Nephron (organoid): Measurements from ENCODE around the gene MAP3K2.

Source experiments
- H3K27ac Mint-ChIP-seq, 3 experiments: 2 replicates each; pipeline ENCODE4 v1.8.0; 2020; ENCODE audit warnings: mixed read lengths in 3 of 3, mild to moderate bottlenecking in 2 of 3, moderate library complexity in 1 of 3
- H3K27me3 Mint-ChIP-seq: 2 replicates; pipeline ENCODE4 v1.8.0; 2021; ENCODE audit warnings: low read depth, mild to moderate bottlenecking, moderate library complexity, mixed read lengths
- H3K36me3 Mint-ChIP-seq: 2 replicates; pipeline ENCODE4 v1.8.0; 2020; ENCODE audit warnings: low read depth, mixed read lengths
- H3K4me1 Mint-ChIP-seq: 2 replicates; pipeline ENCODE4 v1.8.0; 2020; ENCODE audit warnings: mixed read lengths
- H3K4me3 Mint-ChIP-seq, 3 experiments: 2 replicates each; pipeline ENCODE4 v1.8.0; 2020; ENCODE audit warnings: mild to moderate bottlenecking in 3 of 3, mixed read lengths in 3 of 3, moderate library complexity in 2 of 3
- H3K9me3 Mint-ChIP-seq: 2 replicates; pipeline ENCODE4 v1.8.0; 2020; ENCODE audit warnings: mixed read lengths
- CTCF ChIP-seq, 3 experiments: fragments of 200-600 bp; sonication (generic); IDR thresholded peaks; one replicate each; pipeline ENCODE4 v1.5.0; 2021; ENCODE audit warnings: antibody characterized with exemption in 3 of 3; ENCODE audit not compliant: unreplicated experiment in 3 of 3

The MAP3K2 gene

GRCh38 chr2:127314193-127314988, 73.4 kb downstream of the MAP3K2 start:
- H3K27ac Mint-ChIP-seq: no peak overlapping the region
- H3K36me3 Mint-ChIP-seq: peaks cover 62% of the 10 kb centered on the region

GRCh38 chr2:127313406-127313805, 74.4 kb downstream of the MAP3K2 start:
- no peak for TF ChIP-seq CTCF (IDR thresholded peaks at IDR 0.05; ENCODE audit: unreplicated experiment in 3 of 3)
- Mint-ChIP-seq H3K27me3 (no peaks in the 10 kb centered on the region), H3K4me1 (no peaks in the 10 kb centered on the region), H3K9me3 (no peaks in the 10 kb centered on the region), H3K4me3 (no peak overlapping the region), H3K36me3 (peaks cover 57% of the 10 kb centered on the region), H3K27ac (no peak overlapping the region)

More at GRCh38 chr2:127314193-127314988, 73.4 kb downstream of the MAP3K2 start:
- Mint-ChIP-seq H3K27me3 (no peaks in the 10 kb centered on the region), H3K4me1 (no peaks in the 10 kb centered on the region), H3K4me3 (no peak overlapping the region), H3K9me3 (no peaks in the 10 kb centered on the region)
- TF ChIP-seq CTCF (IDR thresholded peaks at IDR 0.05; ENCODE audit: unreplicated experiment in 3 of 3): no peak

- H3K27me3 Mint-ChIP-seq: no peaks in the 10 kb centered on the region
- no peak for TF ChIP-seq CTCF (IDR thresholded peaks at IDR 0.05; ENCODE audit: unreplicated experiment in 3 of 3)
- no peak overlapping the region for H3K4me3 Mint-ChIP-seq
- H3K9me3 Mint-ChIP-seq: no peaks in the 10 kb centered on the region
- peaks cover 53% of the 10 kb centered on the region for H3K36me3 Mint-ChIP-seq
- no peak overlapping the region for H3K27ac Mint-ChIP-seq
- H3K4me1 Mint-ChIP-seq: no peaks in the 10 kb centered on the region
Observed at GRCh38 chr2:127310980-127311379, 76.8 kb downstream of the MAP3K2 start.

- Mint-ChIP-seq H3K36me3 (peaks cover 49% of the 10 kb centered on the region), H3K4me1 (no peaks in the 10 kb centered on the region), H3K27me3 (no peaks in the 10 kb centered on the region), H3K4me3 (no peak overlapping the region), H3K27ac (no peak overlapping the region), H3K9me3 (no peaks in the 10 kb centered on the region)
- no peak for TF ChIP-seq CTCF (IDR thresholded peaks at IDR 0.05; ENCODE audit: unreplicated experiment in 3 of 3)
Observed at GRCh38 chr2:127309468-127309867, 78.3 kb downstream of the MAP3K2 start.

- H3K4me3 Mint-ChIP-seq: no peak overlapping the region
Observed at GRCh38 chr2:127308586-127309138, 79.1 kb downstream of the MAP3K2 start.

More at GRCh38 chr2:127308586-127309138, 79.1 kb downstream of the MAP3K2 start:
- Mint-ChIP-seq H3K27ac (no peak overlapping the region), H3K4me1 (no peaks in the 10 kb centered on the region), H3K36me3 (peaks cover 43% of the 10 kb centered on the region), H3K27me3 (no peaks in the 10 kb centered on the region), H3K9me3 (no peaks in the 10 kb centered on the region)
- TF ChIP-seq CTCF (IDR thresholded peaks at IDR 0.05; ENCODE audit: unreplicated experiment in 3 of 3): no peak
